Esophagus squamous epithelium (tissue), 5 donors: ENCODE results near the gene EFNA4. TPM values are rescaled to one million over a fixed set of nuclear protein-coding genes. Genes with fewer than 3 reads are reported as not detected.

Source experiments
- DNase-seq: peaks from one replicate; lab custom pipeline; 2025; lab: John Stamatoyannopoulos, UW
- H3K27ac ChIP-seq, 4 donors: fragments of 200-600 bp; sonication (generic); one replicate each; pipeline ENCODE4 v1.5.1; 2016 to 2019; ENCODE audit warnings: mild to moderate bottlenecking in 1 of 4
- H3K27me3 ChIP-seq, 4 donors: fragments of 200-600 bp; sonication (generic); 1 replicate in 3 of 4; 2 replicates in 1 of 4; pipeline versions ENCODE4 v1.5.1 to v1.6.0; 2017 to 2021; ENCODE audit warnings: antibody characterized with exemption in 1 of 4
- H3K36me3 ChIP-seq, 3 donors: fragments of 200-600 bp; sonication (generic); one replicate each; pipeline ENCODE4 v1.5.1; 2016 to 2019
- H3K4me1 ChIP-seq, 3 donors: fragments of 200-600 bp; sonication (generic); one replicate each; pipeline ENCODE4 v1.5.1; 2017 to 2019
- H3K4me3 ChIP-seq, 4 donors: fragments of 200-600 bp; sonication (generic); 1 replicate in 3 of 4; 2 replicates in 1 of 4; pipeline ENCODE4 v1.5.1; 2016 to 2019; ENCODE audit warnings: mild to moderate bottlenecking in 2 of 4, moderate library complexity in 1 of 4
- H3K9me3 ChIP-seq, 3 donors: fragments of 200-600 bp; sonication (generic); one replicate each; pipeline ENCODE4 v1.5.1; 2016 to 2019
- POLR2A ChIP-seq, 4 donors: fragments of 450-650 bp; IDR thresholded peaks; one replicate each; pipeline ENCODE4 v1.6.1; 2017; ENCODE audit warnings: antibody characterized with exemption in 4 of 4, mild to moderate bottlenecking in 4 of 4, moderate library complexity in 3 of 4
- WGBS, 2 donors: methylation state at CpG; one replicate each; pipeline ENCODE4 v1.1.5; 2018; 5-methylcytosine and 5-hydroxymethylcytosine counted together
- intact Hi-C: fragments of 100-400 bp; cut with DNase I; formaldehyde crosslinking; loops from one replicate; pipeline ENCODE4 v1.15.0; 2022
- total RNA-seq, 4 donors: library from RNA; depleted of rRNA; stranded (reverse); fragments of >200 nt; gene quantifications; one replicate each; pipeline ENCODE4 v1.1.0, GENCODE V29; 2016
- TF ChIP-seq, protein P1 (sequence below), 6 experiments: fragments of 450-650 bp in 4 of 6; fragments of 200-600 bp in 2 of 6; sonication (generic) in 2 of 6; IDR thresholded peaks; one replicate each; pipeline ENCODE4 v1.5.1; 2016 to 2019; ENCODE audit warnings: antibody characterized with exemption in 6 of 6, mild to moderate bottlenecking in 4 of 6, moderate library complexity in 4 of 6
- donor health status: DM: yes; HTN: yes; CAD: no.

The EFNA4 gene
- total RNA-seq, 4 donors from 2014 or later = 8.1 to 22.9 (median 12.2) TPM

DNA sequence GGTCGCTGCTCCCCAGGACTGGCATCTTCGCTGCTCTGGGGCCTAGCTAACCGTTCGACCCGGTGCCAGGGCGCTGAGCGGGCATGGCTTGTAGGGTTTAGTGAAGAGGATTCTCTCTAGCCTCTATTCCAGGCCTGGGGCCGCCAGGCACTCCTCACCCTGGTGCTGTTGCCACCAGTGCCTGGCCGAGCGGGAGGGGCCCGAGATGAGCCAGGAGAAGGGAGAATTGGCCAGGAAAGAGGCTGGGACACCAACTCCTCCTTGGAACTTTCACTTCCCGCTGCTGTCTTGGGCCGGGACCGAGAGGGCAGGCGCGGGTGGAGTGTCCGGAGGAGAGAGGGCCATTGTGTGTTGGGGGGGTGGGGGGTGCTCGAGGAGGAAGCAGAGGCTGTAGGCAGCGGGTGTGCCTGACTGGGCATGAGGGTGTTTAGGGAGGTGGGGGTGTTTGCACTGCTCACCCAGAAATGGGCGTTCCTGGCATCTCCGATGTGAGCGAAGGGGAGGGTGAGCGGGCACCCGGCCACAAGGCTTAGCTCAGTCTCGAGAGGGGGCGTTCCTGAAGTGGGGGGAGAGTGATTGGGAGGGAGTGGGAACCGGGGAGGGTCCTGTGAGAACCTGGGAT, 11.7 kb upstream of the EFNA4 start:
- DNase-seq = no peak
- WGBS, 2 donors = 0 to 8% methylated on average over 4 to 8 of the region's 27 CpGs
- intact Hi-C loops = no loop called here

DNA sequence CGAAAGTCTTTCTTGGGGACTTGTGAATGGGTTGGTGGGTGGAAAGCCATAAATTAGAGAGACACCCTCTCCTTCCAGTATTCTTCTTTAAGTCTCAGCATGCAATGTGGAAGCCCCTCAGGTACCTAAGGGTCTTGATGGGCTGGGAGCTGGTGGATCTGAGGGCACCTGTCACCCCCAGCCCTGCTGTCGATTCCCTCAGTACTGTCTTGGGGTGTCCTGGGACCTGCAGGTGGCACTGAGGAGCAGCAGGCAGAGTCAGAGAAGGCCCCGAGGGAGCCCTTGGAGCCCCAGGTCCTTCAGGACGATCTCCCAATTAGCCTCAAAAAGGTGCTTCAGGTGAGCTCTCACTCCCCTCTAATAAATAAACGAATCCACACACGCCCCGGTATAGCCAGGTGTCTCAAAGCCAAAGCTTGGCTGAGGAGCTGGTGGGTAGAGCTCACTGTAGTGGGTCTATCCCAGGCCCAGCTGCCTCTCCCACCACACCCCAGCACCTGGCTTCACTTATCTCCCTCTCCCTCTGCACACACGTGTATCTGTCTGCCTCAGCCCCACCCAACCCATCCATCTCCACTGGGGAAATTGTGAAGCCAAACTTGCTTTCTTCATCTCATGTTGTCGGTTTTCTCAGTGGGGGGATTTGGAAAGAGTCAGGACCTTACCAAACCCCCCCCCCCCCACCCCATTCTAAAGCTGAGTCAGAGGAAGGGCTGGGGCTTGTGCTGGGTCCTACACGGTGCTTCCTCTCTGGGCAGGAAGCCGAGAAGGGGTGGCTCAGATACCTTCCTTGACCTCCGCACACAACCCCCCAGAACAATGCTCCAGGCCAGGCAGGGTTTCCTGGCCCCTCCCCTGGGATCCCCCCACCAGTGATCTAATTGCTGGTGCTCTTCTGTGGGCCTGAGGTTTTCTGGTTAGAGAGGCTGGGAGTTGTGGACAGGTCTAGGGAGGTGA, 10.8 kb upstream of the EFNA4 start:
- WGBS, 2 donors = 28 to 30% methylated on average over 6 to 8 of the region's 12 CpGs
- Histone ChIP-seq H3K27ac (peak overlapping the region; percentile 94 to 98 (median 98)), H3K9me3 (no peaks in the 10 kb centered on the region), H3K4me3 (peak overlapping the region; percentile 65 to 93 (median 88)), H3K4me1 (peaks cover 26 to 64% (median 32%) of the 10 kb centered on the region in 3 donors), H3K36me3 (peaks cover 19 to 50% (median 37%) of the 10 kb centered on the region in 3 donors), H3K27me3 (no peaks in the 10 kb centered on the region)
- no peak for DNase-seq
- TF ChIP-seq, protein P1, sequence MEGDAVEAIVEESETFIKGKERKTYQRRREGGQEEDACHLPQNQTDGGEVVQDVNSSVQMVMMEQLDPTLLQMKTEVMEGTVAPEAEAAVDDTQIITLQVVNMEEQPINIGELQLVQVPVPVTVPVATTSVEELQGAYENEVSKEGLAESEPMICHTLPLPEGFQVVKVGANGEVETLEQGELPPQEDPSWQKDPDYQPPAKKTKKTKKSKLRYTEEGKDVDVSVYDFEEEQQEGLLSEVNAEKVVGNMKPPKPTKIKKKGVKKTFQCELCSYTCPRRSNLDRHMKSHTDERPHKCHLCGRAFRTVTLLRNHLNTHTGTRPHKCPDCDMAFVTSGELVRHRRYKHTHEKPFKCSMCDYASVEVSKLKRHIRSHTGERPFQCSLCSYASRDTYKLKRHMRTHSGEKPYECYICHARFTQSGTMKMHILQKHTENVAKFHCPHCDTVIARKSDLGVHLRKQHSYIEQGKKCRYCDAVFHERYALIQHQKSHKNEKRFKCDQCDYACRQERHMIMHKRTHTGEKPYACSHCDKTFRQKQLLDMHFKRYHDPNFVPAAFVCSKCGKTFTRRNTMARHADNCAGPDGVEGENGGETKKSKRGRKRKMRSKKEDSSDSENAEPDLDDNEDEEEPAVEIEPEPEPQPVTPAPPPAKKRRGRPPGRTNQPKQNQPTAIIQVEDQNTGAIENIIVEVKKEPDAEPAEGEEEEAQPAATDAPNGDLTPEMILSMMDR (IDR thresholded peaks at IDR 0.05) = peak in 4 of 6 experiments; percentile 13 to 48 (median 24)
- no peak for TF ChIP-seq POLR2A (IDR thresholded peaks at IDR 0.05)
- intact Hi-C loops = no loop called here

More for the DNA sequence above, 11.7 kb upstream of the EFNA4 start:
- Histone ChIP-seq H3K27me3 (no peaks in the 10 kb centered on the region), H3K9me3 (no peaks in the 10 kb centered on the region), H3K27ac (peak overlapping the region; percentile 94 to 98 (median 98)), H3K36me3 (peaks cover 14 to 42% (median 28%) of the 10 kb centered on the region in 3 donors), H3K4me1 (peaks cover 26 to 64% (median 32%) of the 10 kb centered on the region in 3 donors), H3K4me3 (peak overlapping the region; percentile 65 to 93 (median 88))
- no peak for TF ChIP-seq POLR2A (IDR thresholded peaks at IDR 0.05)
- TF ChIP-seq, protein P1 (IDR thresholded peaks at IDR 0.05) = no peak

- Histone ChIP-seq H3K4me1 (peaks cover 26 to 56% (median 32%) of the 10 kb centered on the region in 3 donors), H3K4me3 (peak overlapping the region in 1 of 4 donors; percentile 91), H3K27me3 (no peaks in the 10 kb centered on the region), H3K9me3 (no peaks in the 10 kb centered on the region), H3K27ac (peak overlapping the region; percentile 15 to 98 (median 98)), H3K36me3 (peaks cover 19 to 59% (median 46%) of the 10 kb centered on the region in 3 donors)
- DNase-seq = no peak
- 62 to 72% methylated on average over 3 to 7 of the region's 7 CpGs for WGBS, 2 donors
- intact Hi-C loops = no loop called here
- no peak for TF ChIP-seq POLR2A (IDR thresholded peaks at IDR 0.05)
- TF ChIP-seq, protein P1 (IDR thresholded peaks at IDR 0.05) = no peak
These were observed 9.9 kb upstream of the EFNA4 start for GRCh38 chr1:155053531-155054105.

GRCh38 chr1:155057104-155057503, 6.4 kb upstream of the EFNA4 start:
- H3K36me3 ChIP-seq = peaks cover 19 to 92% (median 54%) of the 10 kb centered on the region in 3 donors
- WGBS, 2 donors = 97 to 100% methylated on average over 3 to 4 of the region's 8 CpGs

More at GRCh38 chr1:155057104-155057503, 6.4 kb upstream of the EFNA4 start:
- Histone ChIP-seq H3K4me1 (peaks cover 19 to 39% (median 30%) of the 10 kb centered on the region in 3 donors), H3K27me3 (no peaks in the 10 kb centered on the region), H3K4me3 (no peak overlapping the region), H3K27ac (no peak overlapping the region), H3K9me3 (no peaks in the 10 kb centered on the region)
- no peak for DNase-seq
- intact Hi-C loops = no loop called here
- TF ChIP-seq POLR2A (IDR thresholded peaks at IDR 0.05) = no peak
- TF ChIP-seq, protein P1 (IDR thresholded peaks at IDR 0.05) = no peak
